Lower lobe of right lung (tissue), 2 donors: ENCODE measurements around the gene IL23R. TPM values are rescaled to one million over a fixed set of nuclear protein-coding genes. Genes with fewer than 3 reads are reported as not detected.
"Not testable (repeated sequence)": the region's sequence is repeated elsewhere in the genome, so short reads cannot be mapped to it uniquely, and the experiment has no call there.

Source experiments
- ATAC-seq, 2 donors: fragments of 200-7000 bp; cut with Tn5 transposase; one replicate each; pipeline ENCODE4 v1.9.1; 2020 to 2022; ENCODE audit warnings: mild to moderate bottlenecking in 2 of 2, moderate library complexity in 2 of 2
- DNase-seq: peaks from one replicate; pipeline ENCODE4 v3.0.0-alpha.2; 2020
- H3K27ac ChIP-seq: fragments of 200-600 bp; one replicate; pipeline ENCODE4 v1.8.0; 2022
- H3K27me3 ChIP-seq: fragments of 200-600 bp; one replicate; pipeline ENCODE4 v1.8.0; 2022; ENCODE audit warnings: low read depth
- H3K36me3 ChIP-seq: fragments of 200-600 bp; one replicate; pipeline ENCODE4 v1.8.0; 2022; ENCODE audit warnings: mild to moderate bottlenecking
- H3K4me1 ChIP-seq: fragments of 200-600 bp; one replicate; pipeline ENCODE4 v1.8.0; 2022
- H3K4me3 ChIP-seq: fragments of 200-600 bp; one replicate; pipeline ENCODE4 v1.8.0; 2022; ENCODE audit warnings: mild to moderate bottlenecking
- H3K9me3 ChIP-seq: fragments of 200-600 bp; one replicate; pipeline ENCODE4 v1.8.0; 2022
- CTCF ChIP-seq: fragments of 200-600 bp; IDR thresholded peaks from one replicate; pipeline ENCODE4 v1.8.0; 2022; ENCODE audit warnings: antibody characterized with exemption, mild to moderate bottlenecking
- intact Hi-C: fragments of 100-400 bp; cut with DNase I; formaldehyde crosslinking; loops from one replicate; pipeline ENCODE4 v1.11.0; 2022
- total RNA-seq: library from RNA; stranded (reverse); fragmentation: NEBNext Ultra II Directional; extraction: Animal tissue kit (Norgen Biotek cat#: 25700); gene quantifications from one replicate; pipeline ENCODE4 v1.2.1, GENCODE V29; 2021
- donor health status: DM: no; HTN: yes; CAD: no; lungs with severe emphysema.

The IL23R gene
- total RNA-seq, 1 donor from 2014 or later: 0.18 TPM

GRCh38 chr1:67135354-67135753, 30.9 kb upstream of the IL23R start:
- Histone ChIP-seq H3K27me3 (no peaks in the 10 kb centered on the region), H3K4me3 (no peak overlapping the region), H3K36me3 (no peaks in the 10 kb centered on the region), H3K27ac (no peak overlapping the region), H3K4me1 (peaks cover 11% of the 10 kb centered on the region), H3K9me3 (no peaks in the 10 kb centered on the region)
- ATAC-seq (no peak), DNase-seq (no peak)
- intact Hi-C loops: no loop called here
- TF ChIP-seq CTCF: no peak

GRCh38 chr1:67137307-67137753, 28.9 kb upstream of the IL23R start:
- H3K27me3 ChIP-seq: no peaks in the 10 kb centered on the region
- ATAC-seq (peak; percentile 13 to 36), DNase-seq (no peak)

GRCh38 chr1:67138813-67139499, 27.3 kb upstream of the IL23R start:
- TF ChIP-seq CTCF: no peak
- no peak for ATAC-seq
- H3K9me3 ChIP-seq: no peaks in the 10 kb centered on the region
- no peak overlapping the region for H3K27ac ChIP-seq
- H3K4me3 ChIP-seq: no peak overlapping the region
- no peak for DNase-seq
- intact Hi-C loops: no loop called here
- peaks cover 11% of the 10 kb centered on the region for H3K4me1 ChIP-seq
- no peaks in the 10 kb centered on the region for H3K36me3 ChIP-seq
- no peaks in the 10 kb centered on the region for H3K27me3 ChIP-seq

More at GRCh38 chr1:67137307-67137753, 28.9 kb upstream of the IL23R start:
- Histone ChIP-seq H3K9me3 (no peaks in the 10 kb centered on the region), H3K27ac (no peak overlapping the region), H3K4me1 (peaks cover 11% of the 10 kb centered on the region), H3K36me3 (no peaks in the 10 kb centered on the region), H3K4me3 (no peak overlapping the region)
- no peak for TF ChIP-seq CTCF
- intact Hi-C loops: no loop called here

- Histone ChIP-seq H3K36me3 (no peaks in the 10 kb centered on the region), H3K4me3 (no peak overlapping the region), H3K4me1 (peaks cover under 1% of the 10 kb centered on the region), H3K27ac (no peak overlapping the region), H3K27me3 (no peaks in the 10 kb centered on the region), H3K9me3 (no peaks in the 10 kb centered on the region)
- intact Hi-C loops: loop anchor here (10.0 kb wide), 1 partner anchor 146 kb away; no protein-coding TSS in a partner anchor
- ATAC-seq (no peak), DNase-seq (no peak)
- TF ChIP-seq CTCF: no peak
Measured at GRCh38 chr1:67140460-67140859, 25.8 kb upstream of the IL23R start.

GRCh38 chr1:67141832-67142231, 24.4 kb upstream of the IL23R start:
- H3K4me1 ChIP-seq, H3K27ac ChIP-seq, H3K9me3 ChIP-seq, ATAC-seq, H3K4me3 ChIP-seq, DNase-seq, H3K36me3 ChIP-seq, H3K27me3 ChIP-seq: not testable (repeated sequence)
- intact Hi-C loops: loop anchor here (10.0 kb wide), 1 partner anchor 147 kb away; no protein-coding TSS in a partner anchor

GRCh38 chr1:67142931-67143330, 23.3 kb upstream of the IL23R start:
- Histone ChIP-seq H3K4me3 (no peak overlapping the region), H3K36me3 (no peaks in the 10 kb centered on the region), H3K27ac (no peak overlapping the region), H3K4me1 (no peaks in the 10 kb centered on the region), H3K27me3 (no peaks in the 10 kb centered on the region), H3K9me3 (no peaks in the 10 kb centered on the region)
- DNase-seq (no peak), ATAC-seq (no peak)
- intact Hi-C loops: loop anchor here (10.0 kb wide), 1 partner anchor 148 kb away; no protein-coding TSS in a partner anchor
- no peak for TF ChIP-seq CTCF
